Body of pancreas (tissue), 4 donors: ENCODE measurements around the gene NCAN. TPM values are rescaled to one million over a fixed set of nuclear protein-coding genes. Genes with fewer than 3 reads are reported as not detected.

ENCODE experiments used
- ATAC-seq: fragments of 150-250 bp; one replicate; pipeline ENCODE4 v1.9.1; 2016
- DNase-seq, 4 donors: peaks; one replicate each; pipeline ENCODE4 v3.0.0-alpha.2; 2019
- H3K27ac ChIP-seq, 4 donors: fragments of 200-600 bp; sonication (generic); 1 replicate in 3 of 4; 2 replicates in 1 of 4; pipeline versions ENCODE4 v1.5.1 to v1.6.1; 2016 to 2019; ENCODE audit warnings: mild to moderate bottlenecking in 1 of 4, mixed read lengths in 1 of 4, moderate library complexity in 1 of 4
- H3K27me3 ChIP-seq, 2 donors: fragments of 200-600 bp; sonication (generic); one replicate each; pipeline ENCODE4 v1.6.0; 2016; ENCODE audit warnings: mild to moderate bottlenecking in 1 of 2
- H3K36me3 ChIP-seq, 2 donors: fragments of 200-600 bp; sonication (generic); replicated peaks in 1 of 2; 2 replicates each; pipeline ENCODE4 v1.5.1; 2016; ENCODE audit warnings: low read depth in 2 of 2; ENCODE audit not compliant: insufficient read depth in 1 of 2
- H3K4me1 ChIP-seq: fragments of 200-600 bp; sonication (generic); one replicate; pipeline ENCODE4 v1.6.0; 2016
- H3K4me3 ChIP-seq, 2 donors: fragments of 200-600 bp; sonication (generic); 1 replicate in 1 of 2; 2 replicates in 1 of 2; pipeline ENCODE4 v1.5.1; 2016 to 2019
- H3K9me3 ChIP-seq, 3 donors: fragments of 200-600 bp; sonication (generic); 1 replicate in 2 of 3; 2 replicates in 1 of 3; pipeline ENCODE4 v1.5.1; 2016
- POLR2A ChIP-seq, 3 donors: fragments of 450-650 bp; IDR thresholded peaks; one replicate each; pipeline ENCODE4 v1.6.1; 2016; ENCODE audit warnings: antibody characterized with exemption in 3 of 3, mild to moderate bottlenecking in 2 of 3
- WGBS, 2 donors: methylation state at CpG; one replicate each; pipeline ENCODE4 v1.1.5; 2017; 5-methylcytosine and 5-hydroxymethylcytosine counted together
- intact Hi-C: fragments of 100-400 bp; cut with DNase I; formaldehyde crosslinking; loops from one replicate; pipeline ENCODE4 v1.15.1; 2023
- total RNA-seq, 2 donors: library from RNA; depleted of rRNA; stranded (reverse); fragments of >200 nt; gene quantifications; one replicate each; pipeline ENCODE4 v1.1.0, GENCODE V29; 2016
- TF ChIP-seq, protein P1 (sequence below), 7 experiments: fragments of 450-650 bp in 4 of 7; fragments of 200-600 bp in 3 of 7; sonication (generic) in 3 of 7; IDR thresholded peaks; one replicate each; pipeline ENCODE4 v1.5.1; 2016 to 2019; ENCODE audit warnings: antibody characterized with exemption in 7 of 7

The NCAN gene
- total RNA-seq, 2 donors from 2014 or later, result not detected

DNA sequence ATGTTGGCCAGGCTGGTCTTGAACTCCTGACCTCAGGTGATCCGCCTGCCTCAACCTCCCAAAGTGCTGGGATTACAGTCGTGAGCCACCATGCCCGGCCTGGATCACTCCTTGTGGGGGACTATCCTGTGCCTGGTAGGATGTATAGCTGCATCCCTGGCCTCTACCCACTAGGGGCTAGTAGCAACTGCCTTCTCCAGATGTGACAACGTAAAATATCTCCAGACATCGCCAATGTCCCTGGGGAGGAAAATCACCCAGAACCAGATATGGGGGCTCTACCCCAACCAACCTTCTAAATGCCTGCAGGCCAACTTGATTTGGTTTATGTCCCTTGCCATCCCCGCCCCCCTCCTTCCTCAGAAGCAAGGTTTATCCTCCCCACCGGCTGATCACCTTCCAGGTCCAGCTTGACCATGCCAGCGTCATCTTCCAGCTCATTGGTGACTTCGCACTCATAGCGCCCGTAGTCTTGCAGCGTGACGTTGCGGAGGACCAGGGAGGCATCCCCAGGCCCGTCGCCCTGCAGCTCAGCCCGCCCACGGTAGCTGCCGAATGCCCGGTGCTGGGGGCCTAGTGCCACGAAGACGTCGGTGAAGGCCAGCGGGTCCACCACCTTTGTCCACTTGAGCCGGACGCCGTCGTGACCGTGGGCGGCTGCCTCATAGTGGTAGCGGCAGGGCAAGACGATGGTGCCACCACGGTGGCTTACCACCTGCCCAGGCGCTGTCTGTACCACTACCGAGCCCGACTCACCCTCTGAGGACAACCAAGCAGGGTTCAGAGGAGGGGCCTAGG, 48.9 kb downstream of the NCAN start:
- Histone ChIP-seq H3K9me3 (no peaks in the 10 kb centered on the region), H3K27me3 (peaks cover 0 to 3% of the 10 kb centered on the region in 2 donors), H3K27ac (no peak overlapping the region), H3K4me3 (no peak overlapping the region), H3K36me3 (no peaks in the 10 kb centered on the region), H3K4me1 (no peaks in the 10 kb centered on the region)
- no peak for ATAC-seq
- TF ChIP-seq, protein P1, sequence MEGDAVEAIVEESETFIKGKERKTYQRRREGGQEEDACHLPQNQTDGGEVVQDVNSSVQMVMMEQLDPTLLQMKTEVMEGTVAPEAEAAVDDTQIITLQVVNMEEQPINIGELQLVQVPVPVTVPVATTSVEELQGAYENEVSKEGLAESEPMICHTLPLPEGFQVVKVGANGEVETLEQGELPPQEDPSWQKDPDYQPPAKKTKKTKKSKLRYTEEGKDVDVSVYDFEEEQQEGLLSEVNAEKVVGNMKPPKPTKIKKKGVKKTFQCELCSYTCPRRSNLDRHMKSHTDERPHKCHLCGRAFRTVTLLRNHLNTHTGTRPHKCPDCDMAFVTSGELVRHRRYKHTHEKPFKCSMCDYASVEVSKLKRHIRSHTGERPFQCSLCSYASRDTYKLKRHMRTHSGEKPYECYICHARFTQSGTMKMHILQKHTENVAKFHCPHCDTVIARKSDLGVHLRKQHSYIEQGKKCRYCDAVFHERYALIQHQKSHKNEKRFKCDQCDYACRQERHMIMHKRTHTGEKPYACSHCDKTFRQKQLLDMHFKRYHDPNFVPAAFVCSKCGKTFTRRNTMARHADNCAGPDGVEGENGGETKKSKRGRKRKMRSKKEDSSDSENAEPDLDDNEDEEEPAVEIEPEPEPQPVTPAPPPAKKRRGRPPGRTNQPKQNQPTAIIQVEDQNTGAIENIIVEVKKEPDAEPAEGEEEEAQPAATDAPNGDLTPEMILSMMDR (IDR thresholded peaks at IDR 0.05), result no peak
- no peak for TF ChIP-seq POLR2A (IDR thresholded peaks at IDR 0.05)
- intact Hi-C loops, result no loop called here
- DNase-seq, result no peak
- 45 to 77% methylated on average over 10 to 36 of the region's 36 CpGs for WGBS, 2 donors

DNA sequence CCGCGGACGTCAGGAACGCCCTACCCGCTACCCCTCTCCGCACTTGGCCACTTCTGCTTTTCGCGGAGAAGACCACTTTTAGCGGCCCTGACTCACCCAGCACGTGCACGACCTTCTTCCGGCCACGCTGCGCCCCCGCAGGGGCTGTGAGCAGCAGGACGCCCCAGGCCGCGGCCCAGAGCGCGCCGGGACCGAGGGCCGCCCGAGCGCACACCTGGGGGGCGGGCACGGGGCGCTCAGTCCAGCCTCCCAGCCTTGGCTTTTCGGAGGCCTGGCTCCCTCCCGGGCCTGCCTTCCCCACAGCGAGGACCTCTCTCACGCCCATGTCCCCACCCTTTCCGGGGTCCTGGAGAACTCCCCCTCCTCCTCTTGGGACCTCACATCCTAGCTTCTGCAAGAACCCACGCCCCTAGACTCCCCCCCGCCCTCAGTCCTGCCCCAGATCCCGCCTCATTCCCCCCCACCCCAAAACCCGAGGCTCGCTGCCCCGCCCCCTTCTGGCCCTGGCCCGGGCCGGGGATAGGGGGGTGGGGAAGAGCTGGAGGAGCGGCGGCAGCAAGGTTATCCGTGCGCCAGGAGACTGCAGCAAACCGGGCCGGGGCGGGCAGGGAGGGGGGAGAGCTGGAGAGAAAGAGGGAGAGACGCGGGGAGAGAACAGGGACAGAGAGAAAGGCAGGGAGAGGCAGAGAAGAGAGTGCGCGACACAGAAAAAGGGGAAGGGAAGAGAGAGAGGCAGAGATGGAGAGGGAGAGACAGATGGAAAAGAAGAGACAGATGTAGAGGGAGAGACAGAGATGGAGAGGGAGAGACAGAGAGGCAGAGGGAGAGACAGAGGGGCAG, 49.8 kb downstream of the NCAN start:
- Histone ChIP-seq H3K4me1 (no peaks in the 10 kb centered on the region), H3K27ac (no peak overlapping the region), H3K9me3 (no peaks in the 10 kb centered on the region), H3K27me3 (peaks cover 0 to 3% of the 10 kb centered on the region in 2 donors), H3K36me3 (no peaks in the 10 kb centered on the region), H3K4me3 (no peak overlapping the region)
- intact Hi-C loops, result no loop called here
- TF ChIP-seq, protein P1 (IDR thresholded peaks at IDR 0.05), result no peak
- no peak for TF ChIP-seq POLR2A (IDR thresholded peaks at IDR 0.05)
- ATAC-seq (no peak), DNase-seq (no peak)
- WGBS, 2 donors, result 2 to 4% methylated on average over 22 to 49 of the region's 52 CpGs

DNA sequence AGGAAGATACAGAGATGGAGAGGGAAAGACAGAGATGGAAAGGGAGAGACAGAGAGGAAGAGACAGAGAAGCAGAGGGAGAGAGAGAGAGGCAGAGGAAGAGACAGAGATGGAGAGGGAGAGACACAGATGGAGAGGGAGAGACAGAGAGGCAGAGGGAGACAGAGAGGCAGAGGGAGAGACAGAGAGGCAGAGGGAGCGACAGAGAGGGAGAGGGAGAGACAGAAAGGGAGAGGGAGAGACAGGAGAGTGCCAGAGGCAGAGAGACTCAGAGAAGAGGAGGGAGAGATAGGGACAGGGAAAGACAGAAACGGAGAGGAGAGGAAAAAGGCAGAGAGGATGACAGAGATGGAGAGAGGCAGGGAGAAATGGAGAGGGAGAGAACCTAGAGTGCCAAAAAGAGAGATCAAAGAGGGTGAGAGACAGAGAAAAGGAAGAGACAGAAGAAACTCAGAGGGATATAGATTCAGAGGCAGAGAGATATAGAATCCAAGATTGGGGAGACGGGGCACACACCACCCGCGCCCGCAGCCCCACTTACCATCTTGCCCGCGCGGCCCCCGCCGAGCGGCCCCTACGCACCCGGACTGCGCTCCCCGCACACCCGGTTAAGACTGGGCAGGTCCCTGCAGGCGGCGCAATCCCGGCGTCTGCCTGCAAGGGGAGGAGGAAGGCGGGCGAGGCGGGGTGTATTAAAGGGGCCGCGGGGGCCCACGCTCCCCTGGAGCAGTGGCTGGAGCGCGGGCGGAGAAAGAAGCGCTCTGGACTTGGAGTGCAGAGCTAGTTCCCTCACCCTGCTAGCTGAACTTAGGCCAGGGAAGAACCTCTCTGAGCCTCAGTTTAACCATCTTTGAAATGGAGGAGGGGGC, 50.7 kb downstream of the NCAN start:
- WGBS, 2 donors, result 10 to 13% methylated on average over 29 to 31 of the region's 31 CpGs
- H3K36me3 ChIP-seq, result no peaks in the 10 kb centered on the region
- H3K27me3 ChIP-seq, result peaks cover 0 to 3% of the 10 kb centered on the region in 2 donors
- H3K4me1 ChIP-seq, result no peaks in the 10 kb centered on the region
- DNase-seq, result no peak
- intact Hi-C loops, result no loop called here
- H3K27ac ChIP-seq, result no peak overlapping the region
- no peak overlapping the region for H3K4me3 ChIP-seq
- no peak for ATAC-seq
- TF ChIP-seq, protein P1 (IDR thresholded peaks at IDR 0.05), result no peak
- no peak for TF ChIP-seq POLR2A (IDR thresholded peaks at IDR 0.05)
- H3K9me3 ChIP-seq, result no peaks in the 10 kb centered on the region

DNA sequence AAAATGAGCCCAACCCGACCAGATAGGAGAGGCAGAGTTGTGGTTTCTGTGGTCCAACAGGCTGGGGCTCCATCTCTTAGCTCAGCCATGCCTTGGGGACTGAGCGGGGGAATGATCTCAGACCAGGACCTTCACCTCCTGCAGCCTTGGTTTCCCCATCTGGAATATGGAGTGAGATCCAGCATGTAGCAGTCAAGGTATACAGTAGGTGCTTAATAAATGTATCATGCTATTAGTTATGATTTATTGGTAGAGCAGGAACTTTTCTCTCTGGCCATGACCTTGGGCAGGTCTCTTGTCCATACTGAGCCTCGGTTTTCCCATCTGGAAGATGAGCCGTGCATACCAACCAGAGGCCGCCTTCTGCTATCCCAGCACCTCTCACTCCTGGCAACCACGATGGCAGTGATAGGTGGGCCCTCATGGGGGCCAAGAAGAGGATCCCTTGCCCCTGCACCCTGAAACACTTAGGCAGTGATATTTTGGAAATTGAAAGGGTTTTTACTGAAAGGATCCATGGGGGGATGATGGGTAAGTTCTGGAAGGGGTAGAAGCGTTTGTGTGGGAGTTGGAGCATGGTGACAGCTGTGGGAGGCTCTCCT, 52.2 kb downstream of the NCAN start:
- no peaks in the 10 kb centered on the region for H3K36me3 ChIP-seq
- no peak for DNase-seq
- TF ChIP-seq, protein P1 (IDR thresholded peaks at IDR 0.05), result no peak
- TF ChIP-seq POLR2A (IDR thresholded peaks at IDR 0.05), result no peak
- WGBS, 2 donors, result 68 to 70% methylated on average over 7 of the region's 7 CpGs
- H3K27me3 ChIP-seq, result peaks cover 0 to 3% of the 10 kb centered on the region in 2 donors
- no peaks in the 10 kb centered on the region for H3K9me3 ChIP-seq
- intact Hi-C loops, result no loop called here
- no peak for ATAC-seq
- H3K4me3 ChIP-seq, result no peak overlapping the region
- H3K4me1 ChIP-seq, result no peaks in the 10 kb centered on the region
- H3K27ac ChIP-seq, result no peak overlapping the region
